ENCODE data around the gene NCEH1.
A peak's percentile ranks its signal among the peaks of the same experiment; 100 is the strongest.

GRCh38 chr3:172666873-172667694 lies 43.8 kb downstream of the NCEH1 start:
- peak; percentile 68 to 96 for TF ChIP-seq CTCF (IDR thresholded peaks at IDR 0.05)
- no peak for TF ChIP-seq POLR2AphosphoS5 (IDR thresholded peaks at IDR 0.05)
- no peak for TF ChIP-seq EP300 (IDR thresholded peaks at IDR 0.05)
